CD14-positive monocyte (primary cell): ENCODE data around the gene HNRNPLL. TPM values are rescaled to one million over a fixed set of nuclear protein-coding genes. Genes with fewer than 3 reads are reported as not detected.

Experiments used
- DNase-seq, 3 donors: peaks; one replicate each; pipeline ENCODE4 v3.0.0-alpha.2; 2011 to 2022
- H2AFZ ChIP-seq: 2 replicates; pipeline ENCODE4 v1.6.0; 2012; ENCODE audit warnings: mild to moderate bottlenecking, low read depth, low read length, inconsistent platforms; ENCODE audit not compliant: insufficient read depth, poor library complexity, severe bottlenecking
- H3K27ac ChIP-seq, 2 donors: 1 replicate in 1 of 2; 2 replicates in 1 of 2; pipeline ENCODE4 v1.5.1; 2012 to 2013; ENCODE audit warnings: low read length in 2 of 2, control low read depth in 1 of 2, inconsistent platforms in 1 of 2, low read depth in 1 of 2, mild to moderate bottlenecking in 1 of 2
- H3K27me3 ChIP-seq, 2 donors: one replicate each; pipeline versions ENCODE4 v1.6.0 to v1.6.1; 2011 to 2013; ENCODE audit warnings: low read length in 2 of 2; ENCODE audit not compliant: control insufficient read depth in 2 of 2, insufficient read depth in 2 of 2
- H3K36me3 ChIP-seq, 2 donors: replicated peaks in 1 of 2; 1 replicate in 1 of 2; 2 replicates in 1 of 2; pipeline versions ENCODE4 v1.5.1 to v1.6.1; 2012 to 2013; ENCODE audit warnings: low read length in 2 of 2, control low read depth in 1 of 2, inconsistent platforms in 1 of 2, mild to moderate bottlenecking in 1 of 2; ENCODE audit not compliant: insufficient read depth in 2 of 2, control insufficient read depth in 1 of 2
- H3K4me1 ChIP-seq, 2 donors: 1 replicate in 1 of 2; 2 replicates in 1 of 2; pipeline versions ENCODE4 v1.5.1 to v1.6.1; 2012 to 2013; ENCODE audit warnings: low read length in 2 of 2, control low read depth in 1 of 2, inconsistent platforms in 1 of 2, mild to moderate bottlenecking in 1 of 2, moderate library complexity in 1 of 2; ENCODE audit not compliant: insufficient read depth in 2 of 2, control insufficient read depth in 1 of 2
- H3K4me2 ChIP-seq: replicated peaks from 2 replicates; pipeline ENCODE3; 2012; ENCODE audit warnings: low read length, moderate library complexity, mild to moderate bottlenecking; ENCODE audit not compliant: poor library complexity, severe bottlenecking; ENCODE audit errors: extremely low read depth
- H3K4me3 ChIP-seq, 3 experiments: fragments of 200-600 bp in 1 of 3; sonication (generic) in 1 of 3; replicated peaks in 1 of 3; 1 replicate in 2 of 3; 2 replicates in 1 of 3; pipeline ENCODE4 v1.5.1; 2011 to 2013; ENCODE audit warnings: low read length in 3 of 3, mild to moderate bottlenecking in 3 of 3, control low read depth in 2 of 3, low read depth in 2 of 3, inconsistent platforms in 1 of 3, moderate library complexity in 1 of 3
- H3K79me2 ChIP-seq: 2 replicates; pipeline ENCODE4 v1.6.0; 2012; ENCODE audit warnings: mild to moderate bottlenecking, control low read depth, inconsistent platforms, low read length, moderate library complexity; ENCODE audit not compliant: insufficient read depth
- H3K9ac ChIP-seq: 2 replicates; pipeline ENCODE4 v1.6.0; 2017; ENCODE audit warnings: low read length, mild to moderate bottlenecking; ENCODE audit not compliant: insufficient read depth, poor library complexity, severe bottlenecking
- H3K9me3 ChIP-seq, 2 donors: replicated peaks in 1 of 2; 1 replicate in 1 of 2; 2 replicates in 1 of 2; pipeline versions ENCODE4 v1.5.1 to v1.6.1; 2012 to 2013; ENCODE audit warnings: low read length in 2 of 2, control low read depth in 1 of 2; ENCODE audit not compliant: control insufficient read depth in 1 of 2, insufficient read depth in 1 of 2
- H4K20me1 ChIP-seq: 2 replicates; pipeline ENCODE4 v1.6.0; 2012; ENCODE audit warnings: mild to moderate bottlenecking, low read length, control low read depth, moderate library complexity; ENCODE audit not compliant: insufficient read depth
- H3K27ac Mint-ChIP-seq, 7 donors: one replicate each; pipeline ENCODE4 v1.8.0; 2020; ENCODE audit warnings: mild to moderate bottlenecking in 7 of 7, mixed read lengths in 7 of 7, moderate library complexity in 6 of 7, inconsistent platforms in 2 of 7
- H3K27me3 Mint-ChIP-seq, 3 donors: one replicate each; pipeline ENCODE4 v1.8.0; 2021 to 2022; ENCODE audit warnings: low read depth in 3 of 3, mild to moderate bottlenecking in 3 of 3, mixed read lengths in 3 of 3, moderate library complexity in 3 of 3, inconsistent platforms in 1 of 3
- H3K36me3 Mint-ChIP-seq, 2 donors: one replicate each; pipeline ENCODE4 v1.8.0; 2020; ENCODE audit warnings: mixed read lengths in 2 of 2, inconsistent platforms in 1 of 2, mild to moderate bottlenecking in 1 of 2
- H3K4me1 Mint-ChIP-seq: one replicate; pipeline ENCODE4 v1.8.0; 2020; ENCODE audit warnings: mild to moderate bottlenecking, mixed read lengths
- H3K4me3 Mint-ChIP-seq, 2 donors: one replicate each; pipeline ENCODE4 v1.8.0; 2020; ENCODE audit warnings: mild to moderate bottlenecking in 2 of 2, mixed read lengths in 2 of 2, moderate library complexity in 1 of 2
- H3K9me3 Mint-ChIP-seq, 7 donors: one replicate each; pipeline ENCODE4 v1.8.0; 2020 to 2022; ENCODE audit warnings: mixed read lengths in 7 of 7, mild to moderate bottlenecking in 6 of 7, moderate library complexity in 6 of 7, inconsistent platforms in 2 of 7
- CTCF ChIP-seq: fragments of 200-600 bp; IDR thresholded peaks from one replicate; pipeline ENCODE4 v1.8.0; 2022; ENCODE audit warnings: antibody characterized with exemption, mild to moderate bottlenecking
- WGBS: methylation state at CpG from one replicate; pipeline ENCODE4 v1.1.5; 2013; ENCODE audit warnings: missing lambda C conversion rate; ENCODE audit not compliant: insufficient coverage; 5-methylcytosine and 5-hydroxymethylcytosine counted together
- intact Hi-C, 2 donors: fragments of 100-400 bp; cut with micrococcal nuclease; formaldehyde crosslinking; loops; one replicate each; pipeline versions ENCODE4 v1.15.0 to v1.15.1; 2023
- polyA plus RNA-seq, 3 donors: library from polyadenylated mRNA; depleted of rRNA in 1 of 3; unstranded in 2 of 3; stranded (reverse) in 1 of 3; fragments of 300-500 nt in 2 of 3; fragments of >200 nt in 1 of 3; fragmentation: Illumina TruSeq in 2 of 3; gene quantifications; 1 replicate in 2 of 3; 2 replicates in 1 of 3; pipeline ENCODE4 v1.2.3, GENCODE V29; 2012 to 2021

HNRNPLL gene
- polyA plus RNA-seq, 3 donors = 12.4 to 16.8 (median 13.8) TPM

DNA sequence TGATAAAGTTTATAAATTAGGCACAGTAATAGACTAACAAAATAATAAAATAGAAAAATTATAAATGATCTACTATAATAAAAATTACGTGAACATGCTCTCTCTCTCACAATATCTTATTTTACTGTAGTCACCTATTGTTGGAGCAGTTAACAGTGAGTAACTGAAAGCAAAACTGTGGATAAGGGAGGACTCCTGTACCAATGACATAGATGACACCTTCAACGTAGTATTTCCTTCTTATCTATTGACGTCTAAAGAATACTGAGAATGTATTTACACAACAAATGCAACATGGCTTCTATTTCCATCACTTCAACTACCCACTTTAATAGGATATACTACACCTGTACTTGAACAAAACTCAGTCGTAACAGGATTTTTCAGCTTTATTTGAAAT, 31.5 kb downstream of the HNRNPLL start:
- no peak overlapping the region for H2AFZ ChIP-seq
- H3K79me2 ChIP-seq = no peaks in the 10 kb centered on the region
- no peak for TF ChIP-seq CTCF
- no peak overlapping the region for H3K4me3 Mint-ChIP-seq
- H3K36me3 Mint-ChIP-seq = peaks cover 62 to 71% of the 10 kb centered on the region in 2 donors
- no peak overlapping the region for H3K4me3 ChIP-seq
- H3K9me3 ChIP-seq = no peaks in the 10 kb centered on the region
- H3K9ac ChIP-seq = no peak overlapping the region
- no peaks in the 10 kb centered on the region for H4K20me1 ChIP-seq
- WGBS = 100% methylated on average over 1 of the region's 4 CpGs
- peaks cover 2 to 11% of the 10 kb centered on the region in 2 donors for H3K4me1 ChIP-seq
- intact Hi-C loops = no loop called here
- H3K36me3 ChIP-seq = peaks cover 73 to 96% of the 10 kb centered on the region in 2 donors
- H3K27ac ChIP-seq = no peak overlapping the region
- H3K27ac Mint-ChIP-seq = no peak overlapping the region
- H3K27me3 ChIP-seq = no peaks in the 10 kb centered on the region
- H3K27me3 Mint-ChIP-seq = no peaks in the 10 kb centered on the region
- H3K4me1 Mint-ChIP-seq = peaks cover 6% of the 10 kb centered on the region
- no peak overlapping the region for H3K4me2 ChIP-seq
- no peak for DNase-seq
- H3K9me3 Mint-ChIP-seq = no peaks in the 10 kb centered on the region

GRCh38 chr2:38568724-38569436, 33.8 kb downstream of the HNRNPLL start:
- H3K4me2 ChIP-seq = no peak overlapping the region
- H3K9ac ChIP-seq = no peak overlapping the region
- Mint-ChIP-seq H3K4me1 (peaks cover 6% of the 10 kb centered on the region), H3K27me3 (no peaks in the 10 kb centered on the region), H3K9me3 (no peaks in the 10 kb centered on the region), H3K27ac (no peak overlapping the region), H3K36me3 (peaks cover 60 to 80% of the 10 kb centered on the region in 2 donors), H3K4me3 (no peak overlapping the region)
- H2AFZ ChIP-seq = no peak overlapping the region
- H3K9me3 ChIP-seq = no peaks in the 10 kb centered on the region
- TF ChIP-seq CTCF = no peak
- H3K4me3 ChIP-seq = no peak overlapping the region
- peaks cover 2 to 11% of the 10 kb centered on the region in 2 donors for H3K4me1 ChIP-seq
- no peak for DNase-seq
- no peaks in the 10 kb centered on the region for H3K79me2 ChIP-seq
- intact Hi-C loops = no loop called here
- peaks cover 86 to 98% of the 10 kb centered on the region in 2 donors for H3K36me3 ChIP-seq
- H3K27ac ChIP-seq = no peak overlapping the region
- no CpG with 5 or more reads among the region's 5 CpGs for WGBS
- no peaks in the 10 kb centered on the region for H3K27me3 ChIP-seq
- no peaks in the 10 kb centered on the region for H4K20me1 ChIP-seq
